Epithelial cell of proximal tubule (primary cell): ENCODE results near the gene TEX264. TPM values are rescaled to one million over a fixed set of nuclear protein-coding genes. Genes with fewer than 3 reads are reported as not detected.

ENCODE experiments used
- DNase-seq: peaks from one replicate; pipeline ENCODE4 v3.0.0-alpha.2; 2011; ENCODE audit warnings: low read depth
- H3K4me3 ChIP-seq: 2 replicates; pipeline ENCODE4 v1.5.1; 2011; ENCODE audit warnings: low read depth, mild to moderate bottlenecking, low read length
- CTCF ChIP-seq: conservative IDR thresholded peaks from 2 replicates; pipeline ENCODE4 v1.5.1; 2012; ENCODE audit warnings: low read depth, mild to moderate bottlenecking, low read length
- total RNA-seq: library from RNA; depleted of rRNA; stranded (reverse); fragments of >200 nt; gene quantifications from 2 replicates; pipeline ENCODE4 v1.2.3, GENCODE V29; 2015

The TEX264 gene
- total RNA-seq, 1 donor from 2014 or later = 55.3 TPM

- DNase-seq = no peak
- H3K4me3 ChIP-seq = no peak overlapping the region
- no peak for TF ChIP-seq CTCF
Observed at GRCh38 chr3:51715977-51716294, 44.9 kb downstream of the TEX264 start.

DNA sequence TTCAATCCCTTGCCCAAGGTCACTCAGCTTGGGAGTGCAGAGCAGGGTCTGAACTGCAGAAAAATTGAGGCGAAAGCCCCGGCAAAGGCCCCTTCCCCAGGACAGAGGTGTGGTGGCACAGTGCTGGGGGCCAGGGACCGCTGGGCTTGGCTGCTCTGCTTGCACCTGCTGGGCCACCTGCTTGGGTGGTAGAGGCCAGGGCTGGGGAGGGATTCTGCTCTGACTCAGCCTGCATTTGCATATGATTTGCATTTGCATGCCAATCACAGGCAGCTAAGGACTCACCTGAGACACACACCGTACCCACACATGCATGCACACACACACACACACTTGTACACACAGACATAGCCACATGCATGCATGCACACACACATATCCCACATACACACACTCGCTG is 45.8 kb downstream of the TEX264 start:
- DNase-seq = no peak
- H3K4me3 ChIP-seq = no peak overlapping the region
- no peak for TF ChIP-seq CTCF

- no peak for DNase-seq
Observed at GRCh38 chr3:51717446-51717845, 46.4 kb downstream of the TEX264 start.

DNA sequence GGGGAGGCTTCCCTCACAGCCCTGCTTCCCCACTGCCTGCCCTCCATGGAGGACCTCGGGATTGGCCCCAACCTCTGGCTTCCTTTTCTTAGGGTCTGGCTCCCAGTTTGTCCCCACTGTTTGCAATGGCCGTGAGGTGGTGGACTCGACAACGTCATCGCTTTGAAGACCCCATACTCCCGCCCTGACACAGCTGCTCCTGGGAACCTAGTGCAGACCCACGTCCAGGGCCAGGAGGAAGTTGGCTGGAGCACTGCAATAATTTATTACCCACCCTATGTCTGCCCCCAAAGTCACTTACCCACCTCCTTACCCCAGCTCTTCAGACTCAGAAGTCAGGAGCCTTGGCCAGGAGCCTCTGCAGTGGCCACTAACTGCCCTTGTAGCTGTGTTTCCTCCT is 46.9 kb downstream of the TEX264 start:
- no peak overlapping the region for H3K4me3 ChIP-seq
- DNase-seq = no peak
- TF ChIP-seq CTCF = no peak

More at GRCh38 chr3:51717446-51717845, 46.4 kb downstream of the TEX264 start:
- TF ChIP-seq CTCF = no peak
- H3K4me3 ChIP-seq = no peak overlapping the region

DNA sequence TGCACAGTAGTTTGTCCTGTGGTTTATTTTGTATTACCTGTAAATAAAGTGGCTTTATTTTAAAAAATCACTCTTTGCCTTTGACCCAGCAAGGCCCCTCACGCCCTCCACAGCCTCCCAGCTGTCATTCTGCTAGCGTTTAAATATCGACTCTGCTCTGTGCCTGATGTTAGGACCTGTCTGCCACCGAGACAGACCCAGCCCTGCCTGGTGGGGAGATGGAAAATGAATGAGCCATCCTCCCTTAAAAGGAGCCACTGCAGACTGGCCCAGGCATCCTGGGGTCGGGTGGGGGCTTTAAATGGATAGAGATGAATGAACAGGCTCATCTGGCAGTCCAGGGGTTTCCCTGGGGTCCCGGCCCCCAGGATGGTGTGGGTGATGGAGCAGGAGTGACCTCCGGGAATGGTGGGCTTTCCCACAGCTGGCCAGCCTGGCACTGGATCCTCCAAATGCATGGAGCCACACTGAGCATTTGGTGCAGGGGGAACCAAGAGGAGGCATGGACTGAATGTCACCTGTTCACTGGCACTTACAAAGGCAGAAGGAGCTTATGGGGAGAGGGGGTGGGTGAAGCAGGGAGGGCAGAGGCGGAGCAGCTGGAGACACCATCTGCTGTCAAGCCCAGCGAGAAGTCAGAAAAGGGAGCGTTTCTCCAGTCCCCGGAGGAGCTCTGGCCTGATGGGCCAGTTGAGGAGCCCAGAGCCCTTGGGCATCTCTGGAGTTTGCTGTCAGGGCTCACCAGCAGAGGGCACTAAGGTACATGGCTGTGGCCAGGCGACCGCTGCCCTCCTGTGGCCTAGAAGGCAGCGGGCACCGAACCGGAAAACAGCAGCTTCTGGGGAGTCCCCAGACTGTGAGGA is 47.7 kb downstream of the TEX264 start:
- peak; percentile 97 for TF ChIP-seq CTCF
- no peak for DNase-seq

DNA sequence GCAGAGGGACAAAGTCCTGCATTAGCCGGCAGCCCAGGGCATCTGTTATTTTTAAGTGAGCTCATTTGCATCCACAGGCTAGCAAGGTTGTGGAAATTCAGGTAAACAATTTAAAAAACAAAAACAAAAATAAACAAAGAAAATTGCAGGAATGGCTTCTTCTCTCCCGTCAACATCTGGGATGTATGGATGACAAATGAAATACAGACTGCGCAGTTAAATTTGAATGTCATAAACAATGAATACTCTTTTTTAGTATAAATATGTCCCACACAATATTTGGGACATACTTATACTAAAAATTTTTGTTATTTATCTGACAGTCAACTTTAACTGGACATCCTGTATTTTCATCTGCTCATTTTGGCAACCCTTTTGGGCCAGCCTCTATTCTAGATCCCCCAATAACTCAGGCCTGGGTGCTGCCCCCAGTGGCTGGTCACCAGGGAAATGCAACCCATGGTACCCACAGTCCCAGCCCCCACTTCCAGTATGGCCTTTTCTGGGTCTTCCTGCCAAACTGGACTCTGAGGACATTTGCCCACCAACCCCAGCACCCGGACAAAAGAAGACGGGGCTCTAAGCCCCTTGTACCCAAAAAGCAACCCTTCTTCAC is 48.5 kb downstream of the TEX264 start:
- DNase-seq = no peak
- no peak overlapping the region for H3K4me3 ChIP-seq
- no peak for TF ChIP-seq CTCF

More for the DNA sequence above, 47.7 kb downstream of the TEX264 start:
- H3K4me3 ChIP-seq = no peak overlapping the region
